A549 (cell line): ENCODE results near the gene MPP2. TPM values are rescaled to one million over a fixed set of nuclear protein-coding genes. Genes with fewer than 3 reads are reported as not detected.

Source experiments
- CBX8 ChIP-seq: fragments of 200-600 bp; sonication (generic); IDR thresholded peaks from 2 replicates; pipeline ENCODE4 v1.6.1; 2016
- CEBPB ChIP-seq, 2 experiments: fragments of >200 bp in 1 of 2; sonication (Bioruptor Twin) in 1 of 2; formaldehyde crosslinking in 1 of 2; IDR thresholded peaks; 2 replicates each; pipeline ENCODE4 v1.6.1; 2012 to 2016
- EHMT2 ChIP-seq: fragments of 200-600 bp; sonication (generic); IDR thresholded peaks from 2 replicates; pipeline ENCODE4 v1.6.1; 2016; ENCODE audit warnings: antibody characterized with exemption, low read depth, mild to moderate bottlenecking, moderate library complexity
- FOSB ChIP-seq: fragments of 250-450 bp; sonication (Bioruptor Pico); IDR thresholded peaks from 2 replicates; pipeline ENCODE4 v1.5.0; 2020; ENCODE audit warnings: mild to moderate bottlenecking, moderate library complexity
- HEYL ChIP-seq: fragments of 250-450 bp; sonication (Bioruptor Pico); IDR thresholded peaks from 2 replicates; pipeline ENCODE4 v1.8.0; 2021; ENCODE audit warnings: mild to moderate bottlenecking, moderate library complexity
- HOXB5 ChIP-seq: fragments of 250-450 bp; sonication (Bioruptor Pico); IDR thresholded peaks from 2 replicates; pipeline ENCODE4 v1.5.0; 2020; ENCODE audit warnings: mild to moderate bottlenecking, moderate library complexity
- MAZ ChIP-seq: fragments of 150-350 bp; IDR thresholded peaks from 2 replicates; pipeline ENCODE4 v1.6.1; 2014; ENCODE audit warnings: antibody characterized with exemption, low read depth, low read length, borderline replicate concordance
- NFE2L2 ChIP-seq: fragments of 150-350 bp; conservative IDR thresholded peaks from 2 replicates; pipeline ENCODE4 v1.6.1; 2014; ENCODE audit warnings: low read length
- NR3C1 ChIP-seq: fragments of >200 bp; sonication (Bioruptor Twin); formaldehyde crosslinking; IDR thresholded peaks from 3 replicates; pipeline ENCODE4 v1.6.1; 2017
- PBX3 ChIP-seq: IDR thresholded peaks from 2 replicates; pipeline ENCODE4 v1.6.1; 2012
- PHF8 ChIP-seq: fragments of 200-600 bp; sonication (generic); IDR thresholded peaks from 2 replicates; pipeline ENCODE4 v1.6.1; 2016; ENCODE audit warnings: low read depth, mild to moderate bottlenecking, antibody characterized with exemption, moderate library complexity, borderline replicate concordance
- POLR2A ChIP-seq: IDR thresholded peaks from 2 replicates; pipeline ENCODE4 v1.6.1; 2012; ENCODE audit warnings: mild to moderate bottlenecking, low read length
- REST ChIP-seq: fragments of 200-600 bp; sonication (generic); IDR thresholded peaks from 2 replicates; pipeline ENCODE4 v1.6.1; 2016; ENCODE audit warnings: antibody characterized with exemption, mild to moderate bottlenecking, moderate library complexity
- RFX5 ChIP-seq: fragments of 450-650 bp; IDR thresholded peaks from 2 replicates; pipeline ENCODE4 v1.7.1; 2014; ENCODE audit warnings: antibody characterized with exemption, mild to moderate bottlenecking, moderate library complexity
- RNF2 ChIP-seq: fragments of 200-600 bp; sonication (generic); IDR thresholded peaks from 2 replicates; pipeline ENCODE4 v1.6.1; 2016; ENCODE audit warnings: low read depth, mild to moderate bottlenecking, antibody characterized with exemption, moderate library complexity, borderline replicate concordance
- TP53 ChIP-seq: fragments of 250-450 bp; sonication (Bioruptor Pico); IDR thresholded peaks from 2 replicates; pipeline ENCODE4 v1.5.0; 2021; ENCODE audit warnings: mild to moderate bottlenecking, moderate library complexity
- ZFP36 ChIP-seq: fragments of 450-650 bp; IDR thresholded peaks from 2 replicates; pipeline ENCODE4 v1.6.1; 2014; ENCODE audit warnings: borderline replicate concordance; ENCODE audit not compliant: partially characterized antibody
- ZNF302 ChIP-seq: fragments of 250-450 bp; sonication (Bioruptor Pico); IDR thresholded peaks from 2 replicates; pipeline ENCODE4 v1.9.0; 2021; ENCODE audit warnings: inconsistent platforms, mild to moderate bottlenecking, moderate library complexity
- ZSCAN20 ChIP-seq: fragments of 250-450 bp; sonication (Bioruptor Pico); IDR thresholded peaks from 2 replicates; pipeline ENCODE4 v1.8.0; 2022; ENCODE audit warnings: mild to moderate bottlenecking, moderate library complexity
- polyA plus RNA-seq, 4 experiments: library from polyadenylated mRNA; depleted of rRNA in 3 of 4; stranded (reverse); fragments of >200 nt; fragmentation: RNase III in 1 of 4; extraction: RNeasy Plus Mini Kit Qiagen cat#74134 plus additional on column Dnase treatment in 1 of 4; gene quantifications; 2 replicates in 3 of 4; 3 replicates in 1 of 4; pipeline ENCODE4 v1.2.3, GENCODE V29; 2011 to 2017
- TF ChIP-seq, protein P1 (sequence below): fragments of >200 bp; sonication (Bioruptor Twin); formaldehyde crosslinking; IDR thresholded peaks from 3 replicates; pipeline ENCODE4 v1.6.1; 2016
- TF ChIP-seq, protein P2 (sequence below): fragments of 450-650 bp; IDR thresholded peaks from 2 replicates; pipeline ENCODE4 v1.6.1; 2014; ENCODE audit warnings: antibody characterized with exemption
- TF ChIP-seq, protein P3 (sequence below): fragments of >200 bp; sonication (Bioruptor Twin); formaldehyde crosslinking; IDR thresholded peaks from 2 replicates; pipeline ENCODE4 v1.6.1; 2016

Gene MPP2
- polyA plus RNA-seq, 2 of the 4 experiments (the other 2 are of a cell fraction), result 3.8 to 4.2 TPM

DNA sequence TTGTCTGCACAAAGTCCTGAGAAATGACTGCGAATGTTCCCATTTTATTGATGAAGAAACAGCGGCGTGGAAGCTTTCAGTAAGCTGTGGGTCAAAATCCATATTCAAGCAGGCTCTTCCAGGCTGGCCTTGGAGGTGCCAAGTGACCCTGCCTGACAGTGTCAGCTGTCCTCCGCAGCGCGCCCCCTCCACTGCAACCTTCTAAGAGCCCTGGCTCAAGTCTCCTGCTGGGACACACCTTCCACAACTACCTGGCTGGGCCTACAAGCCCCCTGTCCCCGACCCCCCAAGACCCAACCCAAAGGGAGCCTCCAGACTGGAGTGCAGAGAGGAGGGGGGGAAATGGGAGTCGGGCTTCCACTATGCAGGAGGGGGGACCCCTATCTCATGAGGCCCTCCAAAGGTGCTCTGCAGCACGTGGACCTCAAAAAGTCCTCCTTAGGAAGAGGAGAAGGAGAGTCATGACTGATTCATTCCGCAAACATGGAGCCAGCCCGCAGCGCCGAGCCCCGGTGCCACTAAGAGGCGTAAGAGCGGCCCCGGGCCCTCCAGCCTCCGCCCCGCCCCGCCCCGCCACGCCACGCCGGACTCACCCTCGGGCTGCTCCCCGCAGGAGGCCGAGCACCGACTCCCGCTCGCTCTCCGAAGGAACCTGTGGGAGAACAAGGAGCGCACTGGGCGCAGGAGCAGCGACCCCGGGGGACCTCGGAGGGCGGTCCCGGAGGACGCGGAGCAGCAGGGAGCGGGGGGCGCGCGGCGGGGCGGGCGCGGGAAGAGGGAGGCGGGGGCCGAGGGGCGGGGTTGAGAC lies 75.0 kb downstream of the MPP2 start (continued):
- TF ChIP-seq RNF2 (no peak), FOSB (CRISPR knock-in tag) (no peak), PHF8 (peak; percentile 87; the same call in 1 of the 2 replicates), MAZ (no peak), HEYL (CRISPR knock-in tag) (no peak), PBX3 (no peak), ZFP36 (no peak), ZSCAN20 (CRISPR knock-in tag) (no peak), NR3C1 (no peak), HOXB5 (CRISPR knock-in tag) (no peak), EHMT2 (no peak), TP53 (no peak), REST (no peak), CEBPB (IDR thresholded peaks at IDR 0.05) (no peak), ZNF302 (CRISPR knock-in tag) (no peak), POLR2A (no peak), NFE2L2 (no peak), CBX8 (no peak), RFX5 (no peak)
- TF ChIP-seq, protein P1, sequence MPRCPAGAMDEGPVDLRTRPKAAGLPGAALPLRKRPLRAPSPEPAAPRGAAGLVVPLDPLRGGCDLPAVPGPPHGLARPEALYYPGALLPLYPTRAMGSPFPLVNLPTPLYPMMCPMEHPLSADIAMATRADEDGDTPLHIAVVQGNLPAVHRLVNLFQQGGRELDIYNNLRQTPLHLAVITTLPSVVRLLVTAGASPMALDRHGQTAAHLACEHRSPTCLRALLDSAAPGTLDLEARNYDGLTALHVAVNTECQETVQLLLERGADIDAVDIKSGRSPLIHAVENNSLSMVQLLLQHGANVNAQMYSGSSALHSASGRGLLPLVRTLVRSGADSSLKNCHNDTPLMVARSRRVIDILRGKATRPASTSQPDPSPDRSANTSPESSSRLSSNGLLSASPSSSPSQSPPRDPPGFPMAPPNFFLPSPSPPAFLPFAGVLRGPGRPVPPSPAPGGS, result no peak; the same call in 2 of the 3 replicates
- TF ChIP-seq, protein P2, sequence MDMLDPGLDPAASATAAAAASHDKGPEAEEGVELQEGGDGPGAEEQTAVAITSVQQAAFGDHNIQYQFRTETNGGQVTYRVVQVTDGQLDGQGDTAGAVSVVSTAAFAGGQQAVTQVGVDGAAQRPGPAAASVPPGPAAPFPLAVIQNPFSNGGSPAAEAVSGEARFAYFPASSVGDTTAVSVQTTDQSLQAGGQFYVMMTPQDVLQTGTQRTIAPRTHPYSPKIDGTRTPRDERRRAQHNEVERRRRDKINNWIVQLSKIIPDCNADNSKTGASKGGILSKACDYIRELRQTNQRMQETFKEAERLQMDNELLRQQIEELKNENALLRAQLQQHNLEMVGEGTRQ, result 0 out of 2 replicates have a peak, but pooled peaks have one; percentile 14
- TF ChIP-seq, protein P3, sequence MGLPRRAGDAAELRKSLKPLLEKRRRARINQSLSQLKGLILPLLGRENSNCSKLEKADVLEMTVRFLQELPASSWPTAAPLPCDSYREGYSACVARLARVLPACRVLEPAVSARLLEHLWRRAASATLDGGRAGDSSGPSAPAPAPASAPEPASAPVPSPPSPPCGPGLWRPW, result no peak
